Panc1 (cell line): ENCODE data around the gene VEGFA. TPM values are rescaled to one million over a fixed set of nuclear protein-coding genes. Genes with fewer than 3 reads are reported as not detected.

Source experiments
- ATAC-seq: fragments of 200-7000 bp; cut with Tn5 transposase; 2 replicates; pipeline ENCODE4 v1.9.1; 2020; ENCODE audit warnings: mild to moderate bottlenecking, moderate library complexity
- BruUV-seq: library from RNA; stranded (reverse); fragments of 400-500 nt; replicated peaks from 2 replicates; lab custom pipeline; 2021; lab: Mats Ljungman, UMichigan
- CTCF ChIA-PET: fragments of 300-600 bp; sonication (Branson Sonifier 250); formaldehyde crosslinking; loops from one replicate; lab custom pipeline; 2022; ENCODE audit warnings: antibody characterized with exemption; lab: Charles Lee
- POLR2A ChIA-PET: fragments of 300-600 bp; sonication (Branson Sonifier 250); formaldehyde crosslinking; loops from one replicate; lab custom pipeline; 2022; ENCODE audit warnings: antibody characterized with exemption; lab: Charles Lee
- DNase-seq: peaks from one replicate; pipeline ENCODE4 v3.0.0-alpha.2; 2010; ENCODE audit warnings: low read depth, low spot score
- H3K27ac ChIP-seq: 2 replicates; pipeline ENCODE4 v1.5.1; 2011; ENCODE audit warnings: mild to moderate bottlenecking, low read length, inconsistent platforms
- H3K27me3 ChIP-seq: fragments of 200-500 bp; sonication (Bioruptor generic); 2 replicates; pipeline ENCODE4 v1.6.0; 2014; ENCODE audit warnings: low read length, inconsistent platforms; ENCODE audit not compliant: control insufficient read depth, insufficient read depth
- H3K36me3 ChIP-seq: fragments of 200-500 bp; sonication (Bioruptor generic); 2 replicates; pipeline ENCODE4 v1.5.1; 2014; ENCODE audit warnings: inconsistent platforms, mild to moderate bottlenecking, low read length, moderate library complexity; ENCODE audit not compliant: control insufficient read depth, insufficient read depth
- H3K4me1 ChIP-seq: 2 replicates; pipeline ENCODE4 v1.5.1; 2011; ENCODE audit warnings: inconsistent platforms, mild to moderate bottlenecking, low read length, moderate library complexity; ENCODE audit not compliant: control insufficient read depth, insufficient read depth
- H3K4me3 ChIP-seq, 2 experiments: 2 replicates each; pipeline ENCODE4 v1.5.1; 2011 to 2012; ENCODE audit warnings: low read depth in 2 of 2, low read length in 2 of 2, mild to moderate bottlenecking in 2 of 2, inconsistent platforms in 1 of 2, moderate library complexity in 1 of 2
- H3K9me3 ChIP-seq: fragments of 200-500 bp; sonication (Bioruptor generic); 2 replicates; pipeline ENCODE4 v1.5.1; 2014; ENCODE audit warnings: low read depth, mild to moderate bottlenecking, inconsistent platforms, low read length, moderate library complexity; ENCODE audit not compliant: control insufficient read depth, insufficient read depth
- CTCF ChIP-seq: fragments of 450-650 bp; IDR thresholded peaks from 2 replicates; pipeline ENCODE4 v1.5.1; 2017; ENCODE audit warnings: mild to moderate bottlenecking
- POLR2AphosphoS5 ChIP-seq: IDR thresholded peaks from 2 replicates; pipeline ENCODE4 v1.6.1; 2012; ENCODE audit warnings: mild to moderate bottlenecking, low read depth, low read length, moderate library complexity
- REST ChIP-seq, 2 experiments: IDR thresholded peaks; 2 replicates each; pipeline ENCODE4 v1.6.1; 2011 to 2012; ENCODE audit warnings: low read depth in 2 of 2, control low read depth in 1 of 2, low read length in 1 of 2, mild to moderate bottlenecking in 1 of 2, moderate library complexity in 1 of 2; ENCODE audit not compliant: insufficient read depth in 1 of 2
- SIN3A ChIP-seq: IDR thresholded peaks from 2 replicates; pipeline ENCODE4 v1.6.1; 2012; ENCODE audit warnings: low read depth, mild to moderate bottlenecking, low read length, moderate library complexity, borderline replicate concordance; ENCODE audit not compliant: insufficient read depth
- TCF7L2 ChIP-seq: IDR thresholded peaks from 2 replicates; pipeline ENCODE4 v1.6.1; 2011; ENCODE audit warnings: mild to moderate bottlenecking, low read depth, low read length, inconsistent platforms
- in situ Hi-C: cut with HindIII; loops from 2 replicates; pipeline ENCODE4 v1.10.0; 2016; ENCODE audit warnings: low sequenced_read_pairs, low pct_unique_long_range_greater_than_20kb
- intact Hi-C: fragments of 100-400 bp; cut with micrococcal nuclease; formaldehyde crosslinking; loops from one replicate; pipeline ENCODE4 v1.10.0; 2022; ENCODE audit not compliant: unreplicated experiment
- total RNA-seq: library from RNA; stranded (reverse); gene quantifications from one replicate; pipeline ENCODE4 v1.2.1, GENCODE V29; 2021; ENCODE audit not compliant: unreplicated experiment

Gene VEGFA
- total RNA-seq, 1 experiment from 2014 or later = 98.7 TPM

GRCh38 chr6:43782764-43783513 lies 12.9 kb downstream of the VEGFA start:
- Histone ChIP-seq H3K9me3 (no peaks in the 10 kb centered on the region), H3K27me3 (no peaks in the 10 kb centered on the region), H3K4me3 (no peak overlapping the region), H3K27ac (no peak overlapping the region), H3K4me1 (peaks cover 4% of the 10 kb centered on the region; the same call in 1 of the 2 replicates), H3K36me3 (peaks cover 14% of the 10 kb centered on the region)
- DNase-seq (no peak), ATAC-seq (no peak)
- no peak; the same call in 1 of the 2 replicates for TF ChIP-seq POLR2AphosphoS5
- no peak for TF ChIP-seq REST (IDR thresholded peaks at IDR 0.05; ENCODE audit: insufficient read depth in 1 of 2, low read depth in 2 of 2, low read length in 1 of 2)
- TF ChIP-seq SIN3A = no peak
- no peak; the same call in 1 of the 2 replicates for TF ChIP-seq TCF7L2
- no peak for TF ChIP-seq CTCF
- ChIA-PET POLR2A (no interaction called here), CTCF (interaction anchor here (0.7 kb wide), 1 partner anchor 68 kb away, joined by 6 read pairs; no protein-coding TSS in a partner anchor)
- no TSS peak for BruUV-seq
- in situ Hi-C loops (no loop called here), intact Hi-C loops (no loop called here)

- TF ChIP-seq CTCF (no peak), SIN3A (no peak), TCF7L2 (no peak), REST (IDR thresholded peaks at IDR 0.05; ENCODE audit: insufficient read depth in 1 of 2, low read depth in 2 of 2, low read length in 1 of 2) (no peak), POLR2AphosphoS5 (no peak)
- intact Hi-C loops (no loop called here), in situ Hi-C loops (no loop called here)
- ChIA-PET POLR2A (no interaction called here), CTCF (no interaction called here)
- H3K36me3 ChIP-seq = peaks cover 11% of the 10 kb centered on the region; the same call in 1 of the 2 replicates
- H3K4me1 ChIP-seq = peaks cover 4% of the 10 kb centered on the region; the same call in 1 of the 2 replicates
- H3K9me3 ChIP-seq = no peaks in the 10 kb centered on the region
- BruUV-seq = no TSS peak
- H3K27ac ChIP-seq = no peak overlapping the region
- no peaks in the 10 kb centered on the region for H3K27me3 ChIP-seq
- H3K4me3 ChIP-seq = no peak overlapping the region
- DNase-seq = no peak
- ATAC-seq = no peak
Observed at GRCh38 chr6:43784049-43784855, 14.2 kb downstream of the VEGFA start.
